H1 (cell line): ENCODE results near the gene SRXN1. TPM values are rescaled to one million over a fixed set of nuclear protein-coding genes. Genes with fewer than 3 reads are reported as not detected.
A peak's percentile ranks its signal among the peaks of the same experiment; 100 is the strongest.

ENCODE experiments used
- CTCF ChIA-PET: fragments of 300-600 bp; sonication (Branson Sonifier 250); formaldehyde crosslinking; loops from one replicate; lab custom pipeline; 2021; ENCODE audit not compliant: partially characterized antibody; lab: Charles Lee
- POLR2A ChIA-PET: fragments of 300-600 bp; sonication (Branson Sonifier 250); formaldehyde crosslinking; loops from one replicate; lab custom pipeline; 2021; ENCODE audit warnings: inconsistent platforms; ENCODE audit not compliant: partially characterized antibody; lab: Charles Lee
- DNase-seq, 2 experiments: peaks; one replicate each; pipeline versions ENCODE4 v3.0.0 to v3.0.0-alpha.2; 2010 to 2022; ENCODE audit warnings: low spot score in 2 of 2, low read depth in 1 of 2, mixed read lengths in 1 of 2
- FAIRE-seq: peaks from 2 replicates; lab custom pipeline; 2011; peaks lifted over from hg19 to GRCh38; lab: Jason Lieb, UNC
- H2AFZ ChIP-seq: 2 replicates; pipeline ENCODE4 v1.8.1; 2012; ENCODE audit warnings: low read length, inconsistent platforms
- H2AK5ac ChIP-seq: 2 replicates; pipeline ENCODE4 v1.6.1; 2013; ENCODE audit warnings: low read depth, low read length
- H2BK120ac ChIP-seq: replicated peaks from 2 replicates; pipeline ENCODE3; 2013; ENCODE audit warnings: low read depth, low read length, inconsistent platforms
- H2BK12ac ChIP-seq: 2 replicates; pipeline ENCODE4 v1.6.1; 2013; ENCODE audit warnings: low read depth, low read length
- H2BK15ac ChIP-seq: 2 replicates; pipeline ENCODE4 v1.6.1; 2013; ENCODE audit warnings: low read length
- H2BK20ac ChIP-seq: 2 replicates; pipeline ENCODE4 v1.6.1; 2013; ENCODE audit warnings: low read length
- H2BK5ac ChIP-seq: 2 replicates; pipeline ENCODE4 v1.6.1; 2013; ENCODE audit warnings: low read depth, low read length
- H3K14ac ChIP-seq: 2 replicates; pipeline ENCODE4 v1.6.1; 2013; ENCODE audit warnings: inconsistent platforms; ENCODE audit not compliant: insufficient read length
- H3K18ac ChIP-seq: 2 replicates; pipeline ENCODE4 v1.6.1; 2013; ENCODE audit warnings: low read length; ENCODE audit errors: extremely low read depth
- H3K23ac ChIP-seq: 2 replicates; pipeline ENCODE4 v1.6.1; 2013; ENCODE audit warnings: inconsistent platforms; ENCODE audit not compliant: insufficient read length
- H3K23me2 ChIP-seq: 2 replicates; pipeline ENCODE4 v1.6.1; 2013; ENCODE audit warnings: low read depth, low read length
- H3K27ac ChIP-seq: 2 replicates; pipeline ENCODE4 v1.6.1; 2011; ENCODE audit warnings: low read depth, low read length, inconsistent platforms
- H3K27me3 ChIP-seq, 4 experiments: replicated peaks in 1 of 4; 1 replicate in 1 of 4; 2 replicates in 3 of 4; pipeline versions ENCODE4 v1.6.1 to v1.8.1; 2011 to 2013; ENCODE audit warnings: low read length in 3 of 4, mild to moderate bottlenecking in 3 of 4, inconsistent platforms in 2 of 4, mixed read lengths in 2 of 4, moderate library complexity in 1 of 4; ENCODE audit not compliant: control insufficient read depth in 3 of 4, insufficient read depth in 3 of 4; ENCODE audit errors: extremely low read depth in 1 of 4
- H3K36me3 ChIP-seq, 4 experiments: 2 replicates each; pipeline versions ENCODE4 v1.6.1 to v1.8.1; 2011 to 2013; ENCODE audit warnings: mild to moderate bottlenecking in 4 of 4, low read length in 3 of 4, moderate library complexity in 2 of 4, control low read depth in 1 of 4, inconsistent platforms in 1 of 4; ENCODE audit not compliant: insufficient read depth in 4 of 4, control insufficient read depth in 2 of 4
- H3K4ac ChIP-seq: replicated peaks from 2 replicates; pipeline ENCODE3; 2013; ENCODE audit warnings: low read length, low read depth, mixed read lengths, inconsistent platforms; ENCODE audit not compliant: insufficient read length
- H3K4me1 ChIP-seq, 4 experiments: replicated peaks in 1 of 4; 1 replicate in 1 of 4; 2 replicates in 3 of 4; pipeline versions ENCODE4 v1.6.1 to v1.8.1; 2011 to 2013; ENCODE audit warnings: low read length in 3 of 4, inconsistent platforms in 2 of 4, mixed read lengths in 1 of 4; ENCODE audit not compliant: insufficient read depth in 4 of 4, control insufficient read depth in 3 of 4
- H3K4me2 ChIP-seq, 2 experiments: 2 replicates each; pipeline versions ENCODE4 v1.6.1 to v1.8.1; 2011 to 2013; ENCODE audit warnings: low read depth in 2 of 2, low read length in 2 of 2, control low read depth in 1 of 2, inconsistent platforms in 1 of 2, mild to moderate bottlenecking in 1 of 2; ENCODE audit not compliant: insufficient read depth in 1 of 2
- H3K4me3 ChIP-seq, 4 experiments: fragments of 200-600, 300-600 bp in 1 of 4; sonication (generic), shearing (Covaris generic), sonication (Bioruptor Twin) in 1 of 4; 2 replicates each; pipeline versions ENCODE4 v1.5.1 to v1.8.1; 2011 to 2016; ENCODE audit warnings: low read length in 4 of 4, low read depth in 3 of 4, control low read depth in 2 of 4, inconsistent platforms in 2 of 4, mild to moderate bottlenecking in 2 of 4, mixed read lengths in 1 of 4, moderate library complexity in 1 of 4; ENCODE audit not compliant: insufficient read depth in 2 of 4; ENCODE audit errors: extremely low read depth in 1 of 4
- H3K56ac ChIP-seq: replicated peaks from 2 replicates; pipeline ENCODE3; 2013; ENCODE audit warnings: low read depth, mild to moderate bottlenecking, mixed read lengths, low read length, inconsistent platforms; ENCODE audit not compliant: insufficient read length
- H3K79me1 ChIP-seq: 2 replicates; pipeline ENCODE4 v1.6.1; 2013; ENCODE audit warnings: low read depth, low read length, control low read depth
- H3K79me2 ChIP-seq, 2 experiments: 2 replicates each; pipeline versions ENCODE4 v1.6.1 to v1.8.1; 2012 to 2013; ENCODE audit warnings: low read length in 2 of 2, mild to moderate bottlenecking in 2 of 2, inconsistent platforms in 1 of 2; ENCODE audit not compliant: insufficient read depth in 2 of 2, control insufficient read depth in 1 of 2
- H3K9ac ChIP-seq, 4 experiments: replicated peaks in 1 of 4; 1 replicate in 1 of 4; 2 replicates in 3 of 4; pipeline versions ENCODE4 v1.6.1 to v1.8.1; 2011 to 2013; ENCODE audit warnings: low read depth in 3 of 4, low read length in 3 of 4, control low read depth in 2 of 4, mild to moderate bottlenecking in 2 of 4, moderate library complexity in 2 of 4, inconsistent platforms in 1 of 4; ENCODE audit errors: extremely low read depth in 1 of 4
- H3K9me3 ChIP-seq, 2 experiments: 2 replicates each; pipeline versions ENCODE4 v1.6.1 to v1.8.1; 2012 to 2013; ENCODE audit warnings: mild to moderate bottlenecking in 2 of 2, moderate library complexity in 2 of 2, control low read depth in 1 of 2, inconsistent platforms in 1 of 2, low read depth in 1 of 2, low read length in 1 of 2, mixed read lengths in 1 of 2; ENCODE audit not compliant: insufficient read depth in 2 of 2
- H4K20me1 ChIP-seq, 2 experiments: replicated peaks in 1 of 2; 2 replicates each; pipeline versions ENCODE3 to v1.8.1; 2011 to 2013; ENCODE audit warnings: inconsistent platforms in 2 of 2, low read length in 2 of 2, mild to moderate bottlenecking in 1 of 2; ENCODE audit not compliant: insufficient read depth in 2 of 2, control insufficient read depth in 1 of 2
- H4K5ac ChIP-seq: 2 replicates; pipeline ENCODE4 v1.6.1; 2013; ENCODE audit warnings: low read length, low read depth, mixed read lengths, inconsistent platforms; ENCODE audit not compliant: insufficient read length
- H4K8ac ChIP-seq: 2 replicates; pipeline ENCODE4 v1.8.0; 2013; ENCODE audit warnings: mild to moderate bottlenecking, moderate library complexity, low read length, inconsistent platforms; ENCODE audit not compliant: insufficient read depth; ENCODE audit errors: extremely low read depth
- H4K91ac ChIP-seq: replicated peaks from 2 replicates; pipeline ENCODE3; 2013; ENCODE audit warnings: low read length, mixed read lengths, inconsistent platforms; ENCODE audit not compliant: insufficient read length
- SIX5 ChIP-seq: IDR thresholded peaks from 2 replicates; pipeline ENCODE4 v1.6.1; 2011; ENCODE audit warnings: mild to moderate bottlenecking, low read depth, low read length
- TAF1 ChIP-seq: IDR thresholded peaks from 2 replicates; pipeline ENCODE4 v1.6.1; 2011; ENCODE audit warnings: mild to moderate bottlenecking, low read depth, low read length
- ZNF274 ChIP-seq: IDR thresholded peaks from 2 replicates; pipeline ENCODE4 v1.7.0; 2012; ENCODE audit warnings: low read length, borderline replicate concordance; ENCODE audit errors: extremely low read depth
- WGBS, 2 experiments: shearing (Covaris generic) in 1 of 2; methylation state at CpG; one replicate each; pipeline versions ENCODE4 v1.1.6 to v1.1.7; 2013 to 2015; ENCODE audit warnings: low lambda C conversion rate in 2 of 2, mixed read lengths in 2 of 2, inconsistent platforms in 1 of 2, low coverage in 1 of 2, missing lambda C conversion rate in 1 of 2; ENCODE audit not compliant: insufficient replicate concordance in 2 of 2, insufficient coverage in 1 of 2, insufficient read length in 1 of 2; ENCODE audit errors: extremely low coverage in 1 of 2, missing lambda C conversion rate in 1 of 2; 5-methylcytosine and 5-hydroxymethylcytosine counted together
- polyA plus RNA-seq, 7 experiments: library from polyadenylated mRNA; depleted of rRNA in 3 of 7; stranded (reverse) in 5 of 7; unstranded in 2 of 7; fragments of >200 nt in 5 of 7; fragments of 200-250 nt in 2 of 7; gene quantifications; 1 replicate in 5 of 7; 2 replicates in 1 of 7; 4 replicates in 1 of 7; pipeline versions ENCODE4 v1.2.1 to v1.2.3, GENCODE V29; 2011 to 2013; ENCODE audit warnings: missing spikeins in 2 of 7, mixed read lengths in 2 of 7
- total RNA-seq: library from RNA; stranded (reverse); fragmentation: NEBNext Ultra II Directional; extraction: Animal tissue kit (Norgen Biotek cat#: 25700); gene quantifications from 2 replicates; pipeline ENCODE4 v1.2.1, GENCODE V29; 2021
- TF ChIP-seq, protein P1 (sequence below): IDR thresholded peaks from 2 replicates; pipeline ENCODE4 v1.6.1; 2011; ENCODE audit warnings: low read depth, mild to moderate bottlenecking, low read length; ENCODE audit not compliant: insufficient read depth
- TF ChIP-seq, protein P2 (sequence below): IDR thresholded peaks from 2 replicates; pipeline ENCODE4 v1.6.1; 2012; ENCODE audit warnings: inconsistent platforms

SRXN1 gene
- total and polyA plus RNA-seq, 2 of the 8 experiments (the other 6 are each of a cell fraction or from before 2014, with no cell fraction given), result 12.2 to 15.8 TPM

DNA sequence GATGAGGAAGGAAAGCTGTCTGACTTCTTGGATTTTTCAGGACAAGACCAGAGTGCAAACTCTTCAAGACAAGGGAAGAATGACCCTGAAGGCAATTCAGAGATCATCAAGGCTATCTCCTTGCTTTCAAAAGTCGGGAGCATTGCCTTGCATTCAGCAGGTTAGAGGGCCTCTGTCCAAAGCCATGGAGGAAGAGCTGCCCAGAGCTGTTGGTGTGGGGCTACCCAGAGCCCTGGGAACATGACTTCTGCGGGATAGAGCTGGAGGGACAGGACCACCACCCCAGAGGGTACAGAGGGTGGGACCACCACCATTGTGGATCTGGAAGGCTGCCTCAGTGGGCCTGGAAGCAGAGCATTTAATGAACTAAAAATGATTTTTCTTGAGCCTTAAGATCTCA, 5.2 kb upstream of the SRXN1 start:
- Histone ChIP-seq H3K27ac (peak overlapping the region; percentile 41; the same call in 1 of the 2 replicates), H3K9ac (peak overlapping the region in 1 of 4 experiments; percentile 0; a peak in 1 of 7 replicates), H3K56ac (no peak overlapping the region), H3K79me2 (no peaks in the 10 kb centered on the region), H4K91ac (peak overlapping the region; percentile 4), H2BK12ac (peak overlapping the region; percentile 84), H2BK20ac (peak overlapping the region; percentile 92), H3K4me3 (peak overlapping the region in 1 of 4 experiments; percentile 29; a peak in 1 of 8 replicates), H3K4ac (no peak overlapping the region), H3K4me1 (peaks cover 26 to 41% (median 34%) of the 10 kb centered on the region in 4 experiments), H3K36me3 (no peaks in the 10 kb centered on the region), H3K27me3 (peaks cover 2 to 22% (median 12%) of the 10 kb centered on the region in 4 experiments), H3K14ac (no peak overlapping the region), H3K23me2 (peaks cover 5% of the 10 kb centered on the region; the same call in 1 of the 2 replicates), H3K9me3 (no peaks in the 10 kb centered on the region), H3K18ac (peak overlapping the region; percentile 65), H4K20me1 (no peaks in the 10 kb centered on the region), H2BK15ac (no peak overlapping the region), H4K8ac (peak overlapping the region; percentile 16; the same call in 1 of the 2 replicates), H2AK5ac (peak overlapping the region; percentile 98), H3K4me2 (peak overlapping the region; percentile 50 to 66; a peak in 3 of 4 replicates), H2BK5ac (peak overlapping the region; percentile 84), H2AFZ (no peak overlapping the region), H2BK120ac (peak overlapping the region; percentile 30), H4K5ac (peak overlapping the region; percentile 13), H3K23ac (no peak overlapping the region), H3K79me1 (no peaks in the 10 kb centered on the region)
- DNase-seq, result no peak
- no peak for FAIRE-seq
- ChIA-PET CTCF (interaction anchor here (0.6 to 1.2 kb wide), 6 partner anchors 9 to 81 kb away, joined by 3 to 9 read pairs (median 3); no protein-coding TSS in a partner anchor), POLR2A (interaction anchor here (1.5 kb wide), 2 partner anchors 9 to 133 kb away, joined by 3 to 6 read pairs; no protein-coding TSS in a partner anchor)
- WGBS, 2 experiments, result 29% methylated on average over 2 of the region's 2 CpGs; no CpG with 5 or more reads in 1 of the 2 experiments
- TF ChIP-seq, protein P1, sequence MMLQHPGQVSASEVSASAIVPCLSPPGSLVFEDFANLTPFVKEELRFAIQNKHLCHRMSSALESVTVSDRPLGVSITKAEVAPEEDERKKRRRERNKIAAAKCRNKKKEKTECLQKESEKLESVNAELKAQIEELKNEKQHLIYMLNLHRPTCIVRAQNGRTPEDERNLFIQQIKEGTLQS, result no peak
- TF ChIP-seq, protein P2, sequence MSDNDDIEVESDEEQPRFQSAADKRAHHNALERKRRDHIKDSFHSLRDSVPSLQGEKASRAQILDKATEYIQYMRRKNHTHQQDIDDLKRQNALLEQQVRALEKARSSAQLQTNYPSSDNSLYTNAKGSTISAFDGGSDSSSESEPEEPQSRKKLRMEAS, result no peak
- no peak for TF ChIP-seq ZNF274
- TF ChIP-seq TAF1, result no peak
- no peak for TF ChIP-seq SIX5
